NK-92 (cell line): ENCODE measurements around the gene STUM.
"Not testable (repeated sequence)": the region's sequence is repeated elsewhere in the genome, so short reads cannot be mapped to it uniquely, and the experiment has no call there.

Experiments
- DNase-seq: peaks from one replicate; lab custom pipeline; 2025; ENCODE audit not compliant: unreplicated experiment; lab: John Stamatoyannopoulos, UW

Gene STUM

DNA sequence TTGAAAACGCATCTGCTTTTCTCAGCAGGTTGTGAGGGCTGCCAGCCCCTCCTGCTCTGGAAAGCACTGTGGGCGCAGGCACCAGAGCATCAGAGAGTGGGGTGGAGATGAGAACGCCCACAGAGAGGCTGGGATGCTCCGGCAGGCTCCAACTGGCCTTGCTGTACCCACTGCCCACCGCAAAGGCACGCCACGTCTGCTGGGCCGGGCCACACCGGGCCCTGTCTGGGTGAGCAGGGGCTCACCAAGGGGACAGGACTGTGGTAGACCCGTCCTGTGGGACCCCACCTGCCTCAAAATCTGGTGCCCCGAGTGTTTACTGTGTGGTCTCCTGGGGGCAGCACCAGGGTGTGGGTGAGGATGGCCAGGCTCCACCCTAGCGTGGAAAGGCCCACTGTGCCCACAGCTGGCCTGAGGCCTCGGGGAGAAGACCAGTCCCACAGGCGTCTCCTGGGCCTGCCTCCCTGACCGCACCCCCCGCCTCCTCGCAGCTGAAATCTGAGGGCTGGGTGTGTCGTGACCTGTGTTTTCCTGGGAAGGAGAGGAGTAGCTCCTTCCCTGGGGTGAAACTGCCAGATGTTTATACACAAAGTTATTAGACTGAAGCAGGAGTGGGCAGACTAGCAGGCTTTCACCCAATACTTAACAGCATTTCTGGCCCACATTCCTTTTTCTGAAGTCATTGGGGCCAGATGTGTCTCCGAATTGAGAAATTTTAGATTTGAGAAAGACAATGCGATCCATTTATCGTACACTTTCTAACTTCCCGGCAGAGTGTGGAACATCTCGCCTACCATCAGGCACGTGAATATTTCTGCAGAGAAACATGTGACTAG lies 53.8 kb downstream of the STUM start:
- no peak for DNase-seq

- no peak for DNase-seq
Observed at GRCh38 chr1:226603022-226603857, 54.7 kb downstream of the STUM start.

GRCh38 chr1:226603858-226604559 lies 55.4 kb downstream of the STUM start:
- no peak for DNase-seq

DNA sequence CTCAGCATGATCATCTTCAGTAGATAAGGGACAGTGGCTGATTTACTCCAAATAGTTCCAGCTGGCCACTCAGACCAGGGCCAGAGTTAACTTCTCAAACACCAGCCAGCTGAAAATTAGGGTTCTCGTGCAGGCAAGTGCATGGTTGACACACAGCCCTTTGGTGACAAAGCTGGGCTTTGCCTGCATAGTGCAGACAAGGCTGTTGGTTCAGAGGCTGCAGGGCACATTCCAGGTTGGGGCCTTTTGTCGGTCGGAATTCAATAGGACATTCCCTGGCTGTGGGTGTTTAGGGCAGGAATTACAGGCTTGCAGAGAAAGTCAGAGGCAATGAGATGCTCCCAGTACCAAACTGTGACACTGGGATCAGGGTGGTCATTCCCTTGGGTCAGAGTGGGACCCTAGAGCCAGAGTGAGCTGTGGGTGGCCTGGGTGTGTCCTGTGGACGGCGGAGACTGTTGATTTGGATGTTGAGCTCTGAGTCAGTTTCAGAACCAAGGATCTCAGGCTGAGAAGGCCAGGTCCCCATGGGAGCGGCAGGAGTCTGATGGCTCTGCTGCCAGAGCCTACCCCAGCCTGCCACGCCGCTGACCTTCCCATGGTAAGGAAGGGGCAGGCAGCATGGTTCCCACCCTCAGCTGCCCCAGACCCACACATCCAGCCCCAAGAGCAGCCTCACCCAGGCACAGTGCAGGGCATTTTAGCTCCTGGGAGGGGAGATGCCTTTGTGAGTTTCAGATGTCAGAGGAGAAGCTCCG lies 56.2 kb downstream of the STUM start:
- DNase-seq = no peak

- no peak for DNase-seq
Observed at GRCh38 chr1:226605318-226605950, 56.9 kb downstream of the STUM start.

GRCh38 chr1:226606311-226607267 lies 58.0 kb downstream of the STUM start:
- DNase-seq = no peak

- no peak for DNase-seq
Observed at GRCh38 chr1:226607268-226607660, 58.7 kb downstream of the STUM start.

GRCh38 chr1:226607821-226608220 lies 59.3 kb downstream of the STUM start:
- DNase-seq = no peak

DNA sequence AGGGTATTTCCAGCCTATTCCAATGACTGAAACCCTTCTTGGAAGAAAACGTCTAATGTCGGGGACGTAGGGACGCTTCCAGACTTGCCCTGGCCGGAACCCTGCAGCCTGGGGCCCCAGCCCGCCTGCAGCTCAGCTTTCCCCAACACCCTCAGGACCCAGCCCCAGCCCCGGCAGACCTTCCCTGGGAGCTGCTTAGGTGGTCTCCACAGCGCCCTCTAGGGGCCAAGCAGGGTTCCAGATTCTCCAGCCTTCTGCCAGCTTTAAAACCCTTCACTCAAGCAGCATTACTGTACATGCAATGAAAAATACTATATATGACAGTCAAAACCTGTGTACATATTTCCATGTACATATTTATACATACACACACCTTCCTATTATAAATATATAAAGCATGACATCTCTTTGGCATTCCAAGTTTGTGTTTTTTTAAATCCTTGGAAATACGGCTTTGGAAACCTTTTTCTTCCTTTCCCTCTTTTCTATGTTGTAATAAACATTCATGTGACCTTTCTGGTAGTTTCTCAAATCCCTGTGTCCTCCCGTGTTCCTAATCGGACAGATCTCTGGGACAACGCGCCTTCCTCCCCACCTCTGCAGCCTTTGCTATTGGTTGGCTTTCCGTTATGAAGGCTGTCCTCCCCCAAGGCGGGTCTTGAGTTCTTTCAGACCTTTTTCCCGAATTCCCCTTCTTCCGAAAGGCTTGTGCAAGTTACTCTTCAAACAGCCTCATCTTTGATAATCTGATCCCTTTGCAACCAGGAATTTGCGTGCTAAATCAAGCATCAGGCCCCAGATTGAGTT lies 60.3 kb downstream of the STUM start:
- no peak for DNase-seq

GRCh38 chr1:226609836-226610455 lies 61.4 kb downstream of the STUM start:
- DNase-seq = no peak

GRCh38 chr1:226610671-226611070 lies 62.1 kb downstream of the STUM start:
- no peak for DNase-seq

DNA sequence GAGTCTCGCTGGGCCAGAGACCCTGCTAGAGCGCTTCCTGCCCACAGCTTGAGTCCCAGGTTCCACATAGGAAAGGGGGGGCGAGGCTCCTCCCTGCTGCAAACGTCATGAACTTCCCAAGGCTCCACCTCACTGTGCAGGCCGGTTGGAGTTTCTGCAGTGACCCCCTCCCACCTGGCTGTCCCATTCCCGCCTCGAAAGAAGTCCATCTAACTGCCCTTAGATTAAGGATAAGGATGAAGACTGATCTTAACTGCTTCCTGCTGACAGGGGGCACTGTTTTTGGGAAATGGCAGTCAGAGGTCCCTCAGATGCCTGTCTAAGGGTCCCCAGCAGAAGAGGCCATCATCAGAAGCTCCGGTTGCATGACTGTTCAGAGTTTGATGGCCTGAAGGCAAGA lies 62.7 kb downstream of the STUM start:
- no peak for DNase-seq

- not testable (repeated sequence) for DNase-seq
Observed at GRCh38 chr1:226611980-226612379, 63.4 kb downstream of the STUM start.

GRCh38 chr1:226615876-226616275 lies 67.3 kb downstream of the STUM start:
- DNase-seq = no peak

GRCh38 chr1:226616636-226617035 lies 68.1 kb downstream of the STUM start:
- no peak for DNase-seq

DNA sequence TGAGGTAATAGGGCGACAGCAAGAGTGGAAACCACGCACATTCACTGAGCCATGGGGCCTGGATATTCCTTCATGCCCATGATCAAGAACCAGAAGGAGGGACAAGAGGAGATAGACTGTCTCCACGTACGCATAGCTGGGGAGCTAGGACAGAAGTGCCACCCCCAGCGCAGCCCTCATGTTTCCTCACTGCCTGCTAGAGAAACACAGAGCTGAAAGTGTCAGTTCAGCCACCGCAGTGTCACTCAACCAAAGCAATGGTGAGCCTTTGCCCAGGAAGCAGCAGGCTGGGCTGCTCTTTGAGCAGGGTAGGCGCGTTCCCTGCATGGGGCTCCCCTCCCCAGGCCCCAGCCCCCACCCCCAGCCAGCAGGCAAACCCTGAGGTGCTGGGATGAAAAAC lies 68.5 kb downstream of the STUM start:
- DNase-seq = no peak

DNA sequence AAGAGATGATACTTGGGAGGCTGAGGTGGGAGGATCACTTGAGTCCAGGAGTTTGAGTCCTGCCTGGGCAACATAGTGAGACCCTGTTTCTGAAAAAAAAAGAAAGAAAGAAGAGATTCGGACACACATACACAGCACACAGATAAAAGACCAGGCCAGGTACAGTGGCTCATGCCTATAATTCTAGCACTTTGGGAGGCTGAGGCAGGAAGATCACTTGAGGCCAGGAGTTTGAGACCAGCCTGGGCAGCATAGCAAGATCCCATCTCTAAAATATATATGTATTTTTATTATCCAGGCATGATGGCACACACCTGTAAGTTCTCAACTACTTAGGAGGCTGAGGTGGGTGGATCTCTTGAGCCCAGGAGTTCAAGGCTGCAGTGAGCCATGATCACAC lies 69.2 kb downstream of the STUM start:
- not testable (repeated sequence) for DNase-seq

- DNase-seq = no peak
Observed at GRCh38 chr1:226618380-226618779, 69.8 kb downstream of the STUM start.
